ENCODE results near the gene ZNF525. TPM values are rescaled to one million over a fixed set of nuclear protein-coding genes. Genes with fewer than 3 reads are reported as not detected.
"Not testable (repeated sequence)": the region's sequence is repeated elsewhere in the genome, so short reads cannot be mapped to it uniquely, and the experiment has no call there.

The ZNF525 gene
- total RNA-seq, 2 donors from 2014 or later: 12.3 to 18.6 TPM

DNA sequence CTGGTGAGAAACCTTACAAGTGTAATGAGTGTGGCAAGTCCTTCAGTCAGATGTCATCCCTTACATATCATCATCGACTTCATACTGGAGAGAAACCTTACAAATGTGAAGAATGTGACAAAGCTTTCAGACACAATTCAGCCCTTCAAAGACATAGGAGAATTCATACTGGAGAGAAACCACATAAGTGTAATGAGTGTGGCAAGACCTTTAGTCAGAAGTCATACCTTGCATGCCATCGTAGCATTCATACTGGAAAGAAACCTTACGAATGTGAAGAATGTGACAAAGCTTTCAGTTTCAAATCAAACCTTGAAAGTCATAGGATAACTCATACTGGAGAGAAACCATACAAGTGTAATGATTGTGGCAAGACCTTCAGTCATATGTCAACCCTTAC lies 15.9 kb downstream of the ZNF525 start:
- peaks cover 30% of the 10 kb centered on the region for H3K9me3 Mint-ChIP-seq
- H3K4me1 Mint-ChIP-seq (ENCODE audit: low read depth in 2 of 2): no peaks in the 10 kb centered on the region
- peaks cover 89% of the 10 kb centered on the region for H3K36me3 Mint-ChIP-seq
- no peak overlapping the region for H3K4me3 Mint-ChIP-seq
- no peak overlapping the region for H3K27ac Mint-ChIP-seq
- no peaks in the 10 kb centered on the region for H3K27me3 Mint-ChIP-seq
- no peak for DNase-seq (ENCODE audit: low spot score)
- ATAC-seq: no peak

DNA sequence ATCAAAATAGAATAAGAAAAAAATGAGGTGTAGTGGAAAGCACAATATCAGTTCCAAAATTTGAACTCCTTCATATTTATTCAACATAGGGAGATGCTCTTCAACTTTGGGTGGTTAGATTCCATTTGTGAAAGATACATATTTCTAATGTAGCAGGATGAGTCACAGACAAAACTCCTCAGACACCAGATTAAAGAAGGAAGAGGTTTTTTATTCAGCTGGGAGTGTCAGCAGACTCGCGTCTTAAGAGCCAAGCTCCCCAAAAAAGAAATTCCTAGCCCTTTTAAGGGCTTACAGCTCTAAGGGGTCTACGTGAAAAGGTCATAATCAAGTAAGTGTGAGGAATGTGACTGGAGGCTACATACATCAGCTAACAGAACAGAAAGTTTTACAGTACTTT lies 22.7 kb downstream of the ZNF525 start:
- Mint-ChIP-seq H3K4me1 (ENCODE audit: low read depth in 2 of 2) (no peaks in the 10 kb centered on the region), H3K9me3 (peaks cover 29% of the 10 kb centered on the region)

DNA sequence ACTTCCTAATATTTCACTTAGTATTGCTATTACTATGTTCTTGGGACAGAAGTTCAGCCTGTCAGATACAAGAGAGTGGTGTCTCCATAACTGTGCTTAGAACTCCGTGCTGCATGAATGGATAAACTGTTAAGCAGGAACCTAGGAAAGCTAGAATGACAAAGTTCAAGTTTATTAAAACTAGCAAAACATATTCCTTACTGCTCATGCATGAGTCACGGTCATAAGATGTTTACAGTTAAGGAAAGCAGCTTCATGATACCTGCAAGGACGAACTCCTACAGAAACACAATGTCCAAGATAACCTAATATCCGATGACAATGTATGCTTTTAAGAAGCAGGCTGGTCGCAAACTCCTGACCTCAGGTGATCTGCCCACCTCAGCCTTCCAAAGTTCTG lies 23.4 kb downstream of the ZNF525 start:
- Mint-ChIP-seq H3K4me1 (ENCODE audit: low read depth in 2 of 2) (no peaks in the 10 kb centered on the region), H3K36me3 (peaks cover 38% of the 10 kb centered on the region), H3K4me3 (no peak overlapping the region), H3K27me3 (no peaks in the 10 kb centered on the region), H3K9me3 (peaks cover 26% of the 10 kb centered on the region), H3K27ac (no peak overlapping the region)
- ATAC-seq: no peak
- no peak for DNase-seq (ENCODE audit: low spot score)

More for the DNA sequence above, 22.7 kb downstream of the ZNF525 start:
- no peak for ATAC-seq
- Mint-ChIP-seq H3K27me3 (no peaks in the 10 kb centered on the region), H3K4me3 (no peak overlapping the region), H3K36me3 (peaks cover 46% of the 10 kb centered on the region), H3K27ac (no peak overlapping the region)
- no peak for DNase-seq (ENCODE audit: low spot score)

- ATAC-seq: no peak
- peaks cover 0 to under 1% of the 10 kb centered on the region in 2 donors for H3K4me1 Mint-ChIP-seq (ENCODE audit: low read depth in 2 of 2)
- peaks cover 34% of the 10 kb centered on the region for H3K36me3 Mint-ChIP-seq
- no peak overlapping the region for H3K27ac Mint-ChIP-seq
- peaks cover 25% of the 10 kb centered on the region for H3K9me3 Mint-ChIP-seq
- H3K27me3 Mint-ChIP-seq: no peaks in the 10 kb centered on the region
- DNase-seq (ENCODE audit: low spot score): no peak
- H3K4me3 Mint-ChIP-seq: no peak overlapping the region
Observed at GRCh38 chr19:53389571-53389970, 24.1 kb downstream of the ZNF525 start.

DNA sequence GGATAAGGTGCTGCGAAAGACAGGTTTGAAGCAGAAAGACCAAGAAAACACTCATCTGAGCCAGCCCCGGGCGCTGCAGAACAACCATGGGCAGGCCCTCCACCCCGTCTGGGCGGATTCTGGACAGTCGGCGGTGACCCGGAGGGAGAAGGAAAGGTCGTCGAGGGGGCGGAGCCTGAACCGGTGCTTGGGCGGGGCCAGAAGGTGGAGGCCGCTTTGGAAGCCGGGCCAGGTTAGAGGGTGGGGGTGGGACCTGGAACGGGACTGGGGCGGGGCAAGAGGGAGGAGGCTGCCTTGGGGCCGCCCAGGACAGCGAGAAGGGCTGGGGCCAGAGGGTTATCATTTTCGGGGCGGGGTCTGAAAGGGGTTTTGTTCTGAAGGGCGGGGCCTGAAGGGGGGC lies 24.5 kb downstream of the ZNF525 start:
- no peak for ATAC-seq
- no peaks in the 10 kb centered on the region for H3K27me3 Mint-ChIP-seq
- DNase-seq (ENCODE audit: low spot score): no peak
- H3K4me1 Mint-ChIP-seq (ENCODE audit: low read depth in 2 of 2): peaks cover 0 to 3% of the 10 kb centered on the region in 2 donors
- H3K27ac Mint-ChIP-seq: no peak overlapping the region
- peaks cover 21% of the 10 kb centered on the region for H3K9me3 Mint-ChIP-seq
- no peak overlapping the region for H3K4me3 Mint-ChIP-seq
- peaks cover 30% of the 10 kb centered on the region for H3K36me3 Mint-ChIP-seq

DNA sequence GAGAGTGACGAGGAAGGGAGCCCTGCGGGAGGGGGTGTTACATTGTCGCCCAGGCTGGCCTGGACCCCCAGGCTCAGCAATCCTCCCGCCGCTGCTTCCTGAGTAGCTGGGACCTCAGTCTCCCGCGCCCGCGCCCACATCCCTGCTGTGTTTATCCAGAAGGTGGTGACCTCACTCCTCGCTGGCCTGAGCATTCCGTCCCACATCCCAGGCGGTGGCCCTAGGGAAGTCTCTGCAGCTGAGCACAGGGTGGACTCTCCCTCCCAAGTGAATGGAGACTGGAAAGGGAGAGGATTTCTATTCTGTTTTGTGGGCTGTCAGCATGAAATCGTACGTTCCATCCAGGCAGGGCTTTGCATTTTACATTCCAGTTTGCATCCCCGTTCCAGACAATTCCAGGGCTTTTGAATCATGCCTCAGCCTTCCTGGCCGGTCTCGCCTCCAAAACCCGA lies 29.0 kb downstream of the ZNF525 start:
- Mint-ChIP-seq H3K9me3 (peaks cover 7% of the 10 kb centered on the region), H3K27me3 (no peaks in the 10 kb centered on the region), H3K4me3 (peak overlapping the region; percentile 92), H3K4me1 (ENCODE audit: low read depth in 2 of 2) (peaks cover 16 to 17% of the 10 kb centered on the region in 2 donors), H3K27ac (peak overlapping the region; percentile 87 to 88), H3K36me3 (peaks cover 17% of the 10 kb centered on the region)
- DNase-seq (ENCODE audit: low spot score): no peak
- ATAC-seq: no peak

DNA sequence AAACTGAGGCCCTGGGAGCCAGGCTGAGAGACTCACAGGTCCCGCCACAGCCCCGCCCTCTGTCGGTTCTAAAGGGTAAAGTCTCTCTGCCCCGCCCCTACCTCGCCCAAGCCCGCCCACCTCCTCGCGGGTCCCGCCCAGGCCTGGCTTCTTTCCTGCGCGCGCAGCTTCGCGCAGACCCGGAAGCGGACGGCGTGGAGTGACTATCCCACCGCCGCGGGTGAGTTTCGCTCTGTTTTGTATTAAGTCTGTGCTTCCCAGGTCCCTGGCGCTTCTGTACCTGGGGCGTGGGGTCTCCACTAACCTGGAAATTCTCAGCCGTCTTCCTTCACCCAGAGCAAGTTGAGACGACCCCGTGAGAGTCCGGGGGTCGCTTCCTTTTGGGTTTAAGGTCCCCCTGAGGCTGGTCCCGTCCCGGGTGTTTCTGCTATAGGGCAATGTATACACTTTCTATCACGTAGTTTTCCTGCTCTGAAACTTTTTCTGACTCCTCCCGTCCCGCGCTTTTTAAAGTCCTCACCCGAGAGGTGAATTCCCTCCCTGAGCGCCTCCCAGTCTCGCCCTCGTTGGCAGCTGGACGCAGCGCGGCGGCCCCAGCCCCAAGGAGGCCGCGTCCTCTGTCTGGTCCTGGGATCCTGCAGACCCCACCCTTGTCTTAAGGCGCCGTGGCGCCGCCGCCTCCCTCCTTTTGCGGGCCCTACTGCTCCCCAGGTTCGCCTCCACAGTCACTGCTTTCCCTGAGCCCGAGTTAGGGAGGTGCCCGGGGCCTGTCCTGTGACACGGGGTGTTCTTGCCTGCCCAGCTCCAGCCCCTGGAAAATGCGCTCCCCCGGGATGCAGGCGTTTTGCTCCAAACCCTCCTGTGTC lies 29.7 kb downstream of the ZNF525 start, which contains the start of gene ZNF765:
Gene ZNF765, plus strand, starts transcription at position 176 of the 866 bp plus-strand sequence. CDS start 2,867 bp downstream, outside the sequence.
- H3K27me3 Mint-ChIP-seq: no peaks in the 10 kb centered on the region
- peak within 1 kb of the TSS; percentile 87 to 88 for H3K27ac Mint-ChIP-seq
- peak; percentile 99 to 100 for ATAC-seq
- peaks cover 18% of the 10 kb centered on the region for H3K36me3 Mint-ChIP-seq
- H3K4me1 Mint-ChIP-seq (ENCODE audit: low read depth in 2 of 2): peaks cover 18 to 19% of the 10 kb centered on the region in 2 donors
- H3K9me3 Mint-ChIP-seq: peaks cover 4% of the 10 kb centered on the region
- DNase-seq (ENCODE audit: low spot score): peak; percentile 94
- H3K4me3 Mint-ChIP-seq: peak within 1 kb of the TSS; percentile 92

GRCh38 chr19:53395840-53396524 lies 30.5 kb downstream of the ZNF525 start:
- not testable (repeated sequence) for H3K27me3 Mint-ChIP-seq; DNase-seq (ENCODE audit: low spot score); H3K9me3 Mint-ChIP-seq; ATAC-seq
- H3K4me1 Mint-ChIP-seq (ENCODE audit: low read depth in 2 of 2): peaks cover 18 to 21% of the 10 kb centered on the region in 2 donors
- peak overlapping the region; percentile 87 to 88 for H3K27ac Mint-ChIP-seq
- peaks cover 25% of the 10 kb centered on the region for H3K36me3 Mint-ChIP-seq
- H3K4me3 Mint-ChIP-seq: peak overlapping the region; percentile 92

- peak overlapping the region; percentile 92 for H3K4me3 Mint-ChIP-seq
- ATAC-seq (no peak), DNase-seq (ENCODE audit: low spot score) (no peak)
- H3K27ac Mint-ChIP-seq: peak overlapping the region; percentile 87 to 88
- H3K9me3 Mint-ChIP-seq: no peaks in the 10 kb centered on the region
- H3K4me1 Mint-ChIP-seq (ENCODE audit: low read depth in 2 of 2): peaks cover 18 to 21% of the 10 kb centered on the region in 2 donors
- peaks cover 30% of the 10 kb centered on the region for H3K36me3 Mint-ChIP-seq
- no peaks in the 10 kb centered on the region for H3K27me3 Mint-ChIP-seq
Observed at GRCh38 chr19:53396525-53396868, 31.0 kb downstream of the ZNF525 start.

- peaks cover 18 to 21% of the 10 kb centered on the region in 2 donors for H3K4me1 Mint-ChIP-seq (ENCODE audit: low read depth in 2 of 2)
- ATAC-seq; H3K27me3 Mint-ChIP-seq; H3K9me3 Mint-ChIP-seq; DNase-seq (ENCODE audit: low spot score); H3K27ac Mint-ChIP-seq; H3K4me3 Mint-ChIP-seq: not testable (repeated sequence)
- H3K36me3 Mint-ChIP-seq: peaks cover 41% of the 10 kb centered on the region
Observed at GRCh38 chr19:53397918-53398317, 32.4 kb downstream of the ZNF525 start.

DNA sequence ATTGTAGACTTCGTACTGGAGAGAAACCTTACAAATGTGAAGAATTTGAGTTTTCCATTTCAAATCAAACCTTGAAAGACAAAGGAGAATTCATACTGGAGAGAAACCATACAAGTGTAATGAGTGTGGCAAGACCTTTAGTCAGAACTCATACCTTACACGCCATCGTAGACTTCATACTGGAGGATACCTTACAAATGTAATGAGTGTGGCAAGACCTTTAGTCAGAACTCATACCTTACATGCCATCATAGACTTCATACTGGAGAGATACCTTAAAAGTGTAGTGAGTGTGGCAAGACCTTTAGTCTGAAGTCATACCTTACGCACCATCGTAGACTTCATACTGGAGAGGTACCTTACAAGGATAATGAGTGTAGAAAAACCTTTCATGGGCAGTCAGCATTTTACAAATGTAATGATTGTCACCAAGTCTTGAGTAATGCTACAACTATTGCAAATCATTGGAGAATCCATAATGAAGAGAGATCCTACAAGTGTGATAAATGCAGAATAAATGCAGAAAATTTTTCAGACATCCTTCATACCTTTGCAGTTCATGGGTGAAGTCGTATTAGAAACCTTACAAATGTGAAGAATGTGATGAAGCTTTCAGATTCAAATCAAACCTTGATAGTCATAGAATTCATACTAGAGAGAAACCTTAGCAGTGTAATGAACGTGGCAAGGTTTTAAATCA lies 44.1 kb downstream of the ZNF525 start:
- H3K27ac Mint-ChIP-seq: no peak overlapping the region
- H3K36me3 Mint-ChIP-seq: peaks cover 79% of the 10 kb centered on the region
- no peak overlapping the region for H3K4me3 Mint-ChIP-seq
- no peaks in the 10 kb centered on the region for H3K4me1 Mint-ChIP-seq (ENCODE audit: low read depth in 2 of 2)
- peaks cover 34% of the 10 kb centered on the region for H3K9me3 Mint-ChIP-seq
- ATAC-seq (no peak), DNase-seq (ENCODE audit: low spot score) (no peak)
- no peaks in the 10 kb centered on the region for H3K27me3 Mint-ChIP-seq

- peaks cover 13% of the 10 kb centered on the region for H3K36me3 Mint-ChIP-seq
- not testable (repeated sequence) for H3K4me3 Mint-ChIP-seq; H3K4me1 Mint-ChIP-seq (ENCODE audit: low read depth in 2 of 2); H3K9me3 Mint-ChIP-seq; H3K27ac Mint-ChIP-seq; ATAC-seq; DNase-seq (ENCODE audit: low spot score); H3K27me3 Mint-ChIP-seq
Observed at GRCh38 chr19:53420520-53421315, 55.2 kb downstream of the ZNF525 start.

DNA sequence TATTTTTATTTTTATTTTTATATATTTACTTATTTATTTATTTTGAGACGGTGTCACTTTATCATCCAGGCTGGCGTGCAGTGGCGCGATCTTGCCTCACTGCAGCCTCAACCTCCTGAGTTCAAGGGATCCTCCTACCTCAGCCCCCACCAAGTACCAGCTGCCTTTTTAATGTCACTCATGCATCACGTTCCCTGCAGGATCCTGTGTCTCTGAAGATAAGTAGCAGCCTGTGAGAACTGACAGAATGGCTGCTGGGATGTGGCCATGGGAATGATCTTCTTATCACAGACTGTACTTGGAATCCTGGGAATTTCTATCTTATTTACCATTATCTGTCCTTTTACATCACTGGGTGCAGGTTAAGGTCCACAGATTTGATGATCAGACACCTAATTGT lies 57.0 kb downstream of the ZNF525 start:
- no peak overlapping the region for H3K27ac Mint-ChIP-seq
- H3K4me3 Mint-ChIP-seq: no peak overlapping the region
- H3K9me3 Mint-ChIP-seq: peaks cover 3% of the 10 kb centered on the region
- H3K27me3 Mint-ChIP-seq: no peaks in the 10 kb centered on the region
- ATAC-seq (no peak), DNase-seq (ENCODE audit: low spot score) (no peak)
- no peaks in the 10 kb centered on the region for H3K4me1 Mint-ChIP-seq (ENCODE audit: low read depth in 2 of 2)
- H3K36me3 Mint-ChIP-seq: peaks cover 7% of the 10 kb centered on the region

Measured in natural killer cell treated with Interleukin-12 subunit alpha and Interleukin-12 subunit beta and Interleukin-15 and Interleukin-18, amount 100 ng/mL, for 72 hours (primary cell).